Measurements from ENCODE around the gene ICAM1.

ICAM1 gene

GRCh38 chr19:10245189-10245939 is 25.6 kb upstream of the ICAM1 start:
- DNase-seq: no peak

- DNase-seq: no peak
These were observed 24.4 kb upstream of the ICAM1 start for GRCh38 chr19:10246511-10246910.

DNA sequence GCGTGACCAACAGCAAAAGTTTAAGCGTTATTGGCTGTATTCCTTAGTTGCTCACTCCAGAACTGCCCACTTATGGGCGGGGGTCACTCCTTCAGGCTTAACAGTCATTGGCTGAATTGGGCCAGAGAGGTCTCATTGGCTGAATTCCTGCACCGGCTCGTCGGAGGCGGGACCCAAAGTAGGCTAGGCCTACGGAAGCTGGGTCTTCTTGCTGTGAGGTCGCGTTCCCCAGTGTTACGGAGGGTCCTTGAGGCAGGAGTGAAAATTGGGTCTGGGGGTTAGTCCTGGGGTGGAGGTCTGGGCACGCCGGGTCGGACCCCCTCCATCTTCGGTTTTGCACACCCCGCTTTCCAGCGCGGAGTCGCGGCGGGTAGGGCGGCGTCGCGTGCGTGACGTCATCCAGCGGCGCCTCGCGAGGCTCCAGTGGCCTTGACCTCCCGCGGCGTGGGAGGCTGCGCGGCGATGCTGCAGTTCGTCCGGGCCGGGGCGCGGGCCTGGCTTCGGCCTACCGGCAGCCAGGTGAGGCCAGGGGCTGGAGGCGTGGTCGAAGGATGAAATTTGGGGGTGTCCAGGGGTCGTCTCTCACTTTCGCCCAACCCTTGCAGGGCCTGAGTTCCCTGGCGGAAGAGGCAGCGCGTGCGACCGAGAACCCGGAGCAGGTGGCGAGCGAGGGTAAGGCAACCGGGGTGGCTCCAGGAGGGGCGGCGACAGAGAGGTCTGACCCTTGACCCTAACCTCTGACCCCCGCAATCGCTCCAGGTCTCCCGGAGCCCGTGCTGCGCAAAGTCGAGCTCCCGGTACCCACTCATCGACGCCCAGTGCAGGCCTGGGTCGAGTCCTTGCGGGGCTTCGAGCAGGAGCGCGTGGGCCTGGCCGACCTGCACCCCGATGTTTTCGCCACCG is 18.9 kb upstream of the ICAM1 start, which contains the start of gene MRPL4:
Gene MRPL4, plus strand, starts transcription at position 423 of the 903 bp plus-strand sequence. Its CDS starts 40 bp downstream, at position 463.
- peak; percentile 98 for DNase-seq

DNA sequence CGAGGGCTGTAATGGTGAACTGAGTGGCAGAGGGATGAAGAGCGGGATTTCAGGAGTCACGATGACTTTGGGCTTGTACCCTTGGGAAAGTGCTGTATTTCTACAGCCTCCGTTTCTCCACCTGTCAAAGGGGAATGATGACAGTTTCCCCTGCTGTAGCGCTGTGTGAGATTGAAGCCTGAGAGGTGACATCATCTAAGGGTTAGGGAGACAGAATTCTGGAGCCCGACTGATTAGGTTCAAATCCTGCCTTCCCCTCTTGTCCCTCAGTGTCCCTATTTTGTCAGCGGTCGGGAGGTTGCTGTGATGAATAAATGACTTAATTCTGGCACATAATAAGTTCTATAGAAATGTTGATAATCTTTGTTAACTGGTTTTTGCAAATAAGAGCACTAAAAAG is 18.2 kb upstream of the ICAM1 start:
- no peak for DNase-seq

DNA sequence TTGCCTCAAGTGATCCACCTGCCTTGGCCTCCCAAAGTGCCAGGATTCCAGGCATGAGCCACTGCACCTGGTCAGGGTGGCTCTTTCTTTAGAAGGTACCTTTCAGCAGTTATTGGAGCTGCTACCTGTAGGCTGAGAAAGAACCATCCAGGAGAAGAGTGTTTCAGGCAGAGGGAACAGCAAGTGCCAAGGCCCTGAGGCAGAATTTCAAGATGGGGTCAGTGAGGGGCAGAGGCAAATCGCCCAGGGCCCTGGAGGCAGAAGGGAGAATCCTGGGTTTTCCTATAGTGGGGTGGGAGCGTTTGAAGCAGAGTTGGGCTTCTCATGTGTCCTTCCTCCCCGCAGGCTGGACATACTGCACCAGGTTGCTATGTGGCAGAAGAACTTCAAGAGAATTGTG is 16.7 kb upstream of the ICAM1 start:
- no peak for DNase-seq

- no peak for DNase-seq
These were observed 15.6 kb upstream of the ICAM1 start for GRCh38 chr19:10255358-10255757.

DNA sequence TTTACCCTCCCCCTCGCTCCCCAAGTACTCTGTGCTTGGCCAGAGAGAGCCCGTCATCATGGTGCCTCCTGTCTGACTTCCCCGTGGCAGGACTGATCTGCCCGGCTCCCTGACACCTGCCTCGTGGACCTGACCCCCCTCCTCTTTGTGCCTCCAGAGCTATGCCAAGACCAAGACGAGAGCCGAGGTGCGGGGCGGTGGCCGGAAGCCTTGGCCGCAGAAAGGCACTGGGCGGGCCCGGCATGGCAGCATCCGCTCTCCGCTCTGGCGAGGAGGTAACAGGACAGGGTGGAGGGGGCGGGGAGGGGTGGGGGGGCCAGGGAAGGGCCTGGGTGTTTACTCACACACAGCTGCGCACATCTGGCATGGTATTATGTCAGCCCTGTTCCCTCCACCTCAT is 14.4 kb upstream of the ICAM1 start:
- DNase-seq: no peak

DNA sequence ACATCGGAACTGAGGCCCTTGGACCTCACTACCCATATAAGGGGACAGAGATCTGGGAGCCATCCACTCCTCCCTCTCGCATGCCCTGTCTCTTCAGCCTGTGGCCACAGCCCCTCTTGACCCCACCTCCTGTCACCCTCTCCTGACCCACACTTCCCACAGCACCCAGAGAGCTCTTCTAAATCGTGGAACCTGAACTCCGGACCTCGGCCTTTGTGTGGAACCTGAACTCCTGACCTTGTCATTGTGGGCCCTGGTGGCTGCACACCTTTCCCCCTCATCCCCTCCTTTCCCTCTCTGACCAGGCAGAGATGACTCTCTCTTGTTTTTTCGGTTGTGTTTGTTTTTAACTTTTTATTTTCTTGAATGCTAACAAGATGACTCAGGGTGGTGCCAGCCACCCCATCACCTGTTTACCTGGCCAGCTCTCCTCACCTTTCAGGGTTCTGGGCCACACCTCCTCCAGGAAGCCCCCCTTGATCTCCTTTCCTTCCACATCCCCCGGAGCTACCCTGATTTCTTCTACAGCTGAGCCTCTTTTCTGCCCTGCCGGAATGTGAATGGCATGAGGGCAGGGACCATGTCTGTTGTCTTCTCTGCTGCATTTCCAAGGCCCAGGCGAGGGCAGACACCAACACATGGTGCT is 13.8 kb upstream of the ICAM1 start:
- no peak for DNase-seq

DNA sequence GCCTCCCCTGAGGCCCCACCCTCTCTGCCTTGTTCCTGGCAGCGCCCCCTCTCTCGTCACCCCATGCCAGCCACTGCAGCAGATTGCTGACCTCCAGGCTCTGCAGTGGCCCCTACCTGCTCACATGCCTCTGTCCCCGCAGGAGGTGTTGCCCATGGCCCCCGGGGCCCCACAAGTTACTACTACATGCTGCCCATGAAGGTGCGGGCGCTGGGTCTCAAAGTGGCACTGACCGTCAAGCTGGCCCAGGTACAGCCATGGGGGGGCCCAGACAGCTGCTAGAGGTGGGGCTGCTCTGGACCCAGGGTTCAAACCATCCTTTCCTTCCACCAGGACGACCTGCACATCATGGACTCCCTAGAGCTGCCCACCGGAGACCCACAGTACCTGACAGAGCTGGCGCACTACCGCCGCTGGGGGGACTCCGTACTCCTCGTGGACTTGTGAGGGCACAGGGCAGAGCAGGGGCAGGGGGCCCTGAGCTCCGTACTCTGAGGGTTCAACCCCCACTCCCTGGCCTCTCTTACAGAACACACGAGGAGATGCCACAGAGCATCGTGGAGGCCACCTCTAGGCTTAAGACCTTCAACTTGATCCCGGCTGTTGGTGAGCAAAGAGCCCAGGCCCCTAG is 12.7 kb upstream of the ICAM1 start:
- DNase-seq: no peak

GRCh38 chr19:10259162-10259905 is 11.6 kb upstream of the ICAM1 start:
- peak; percentile 94 for DNase-seq

DNA sequence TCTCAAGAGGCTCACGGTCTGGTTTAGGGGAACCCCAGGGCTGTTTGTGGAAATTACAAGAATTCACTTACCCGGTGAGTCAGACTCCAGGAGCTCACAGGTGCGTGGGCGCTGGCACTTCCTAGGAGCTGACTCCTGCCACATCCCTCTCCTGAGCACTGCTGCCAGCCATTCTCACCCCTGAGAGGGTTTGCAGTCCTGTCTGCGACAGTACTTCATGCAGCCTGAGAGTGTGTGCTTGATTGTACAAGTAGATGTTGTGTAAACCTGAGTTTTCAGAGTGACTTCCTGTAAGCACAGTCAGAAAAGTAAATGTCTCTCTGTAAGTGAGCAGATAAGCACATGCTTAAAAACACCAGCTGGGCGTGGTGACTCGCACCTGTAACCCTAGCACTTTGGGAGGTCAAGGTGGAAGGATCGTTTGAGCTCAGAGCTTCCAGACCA is 10.8 kb upstream of the ICAM1 start:
- peak; percentile 68 for DNase-seq

DNA sequence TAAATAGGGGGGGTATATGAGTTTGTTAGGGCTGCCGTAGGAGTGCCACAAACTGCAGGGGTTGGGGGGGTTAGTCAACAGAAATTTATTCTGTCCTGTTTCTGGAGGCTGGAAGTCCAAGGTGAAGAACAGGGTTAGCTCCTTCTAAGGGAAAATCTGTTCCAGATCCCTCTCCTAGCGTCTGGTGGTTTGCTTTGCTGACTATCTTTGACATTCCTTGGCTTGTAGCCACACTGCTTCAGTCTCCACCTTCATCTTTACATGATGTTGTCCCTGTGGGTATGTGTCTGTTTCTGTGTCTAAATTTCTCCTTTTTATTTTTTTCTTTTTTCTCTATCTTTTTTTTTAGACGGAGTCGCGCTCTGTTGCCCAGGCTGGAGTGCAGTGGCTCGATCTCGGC is 8.1 kb upstream of the ICAM1 start:
- DNase-seq: no peak

DNA sequence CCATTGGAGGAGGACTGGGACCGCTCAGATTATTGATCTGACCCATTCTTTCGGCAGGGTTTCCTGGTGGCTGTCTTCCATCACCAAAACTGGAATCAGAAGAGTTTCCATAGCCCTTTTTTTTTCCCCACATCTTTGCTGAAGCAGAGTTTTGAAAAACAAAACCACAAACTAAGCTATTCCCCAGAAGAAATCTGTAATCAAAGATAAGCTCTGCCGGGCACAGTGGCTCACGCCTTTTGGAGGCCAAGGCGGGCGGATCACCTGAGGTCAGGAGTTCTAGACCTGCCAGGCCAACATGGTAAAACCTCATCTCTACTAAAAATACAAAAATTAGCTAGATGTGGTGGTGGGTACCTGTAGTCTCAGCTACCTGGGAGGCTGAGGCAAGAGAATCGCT is 4.2 kb upstream of the ICAM1 start:
- DNase-seq: no peak

DNA sequence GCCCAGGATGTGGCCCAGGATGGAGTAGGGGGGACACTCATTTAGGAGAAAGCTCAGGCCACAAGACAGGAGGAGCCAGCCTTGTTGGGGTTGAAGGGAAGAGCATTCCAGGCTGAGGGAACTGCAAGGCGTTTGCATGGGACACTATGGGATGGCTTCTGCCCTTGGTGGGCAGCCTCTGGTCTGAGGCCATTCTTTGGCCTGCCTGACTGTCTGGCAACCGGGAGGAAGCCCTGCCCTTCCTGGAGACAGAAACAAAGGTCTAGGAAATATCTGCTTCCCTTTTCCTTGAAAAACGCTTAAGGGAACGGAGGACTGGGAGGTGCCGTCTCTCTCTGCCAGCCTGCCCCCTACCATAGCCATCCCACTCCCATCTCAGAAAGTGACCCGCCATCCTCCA is 2.8 kb upstream of the ICAM1 start:
- DNase-seq: no peak

DNA sequence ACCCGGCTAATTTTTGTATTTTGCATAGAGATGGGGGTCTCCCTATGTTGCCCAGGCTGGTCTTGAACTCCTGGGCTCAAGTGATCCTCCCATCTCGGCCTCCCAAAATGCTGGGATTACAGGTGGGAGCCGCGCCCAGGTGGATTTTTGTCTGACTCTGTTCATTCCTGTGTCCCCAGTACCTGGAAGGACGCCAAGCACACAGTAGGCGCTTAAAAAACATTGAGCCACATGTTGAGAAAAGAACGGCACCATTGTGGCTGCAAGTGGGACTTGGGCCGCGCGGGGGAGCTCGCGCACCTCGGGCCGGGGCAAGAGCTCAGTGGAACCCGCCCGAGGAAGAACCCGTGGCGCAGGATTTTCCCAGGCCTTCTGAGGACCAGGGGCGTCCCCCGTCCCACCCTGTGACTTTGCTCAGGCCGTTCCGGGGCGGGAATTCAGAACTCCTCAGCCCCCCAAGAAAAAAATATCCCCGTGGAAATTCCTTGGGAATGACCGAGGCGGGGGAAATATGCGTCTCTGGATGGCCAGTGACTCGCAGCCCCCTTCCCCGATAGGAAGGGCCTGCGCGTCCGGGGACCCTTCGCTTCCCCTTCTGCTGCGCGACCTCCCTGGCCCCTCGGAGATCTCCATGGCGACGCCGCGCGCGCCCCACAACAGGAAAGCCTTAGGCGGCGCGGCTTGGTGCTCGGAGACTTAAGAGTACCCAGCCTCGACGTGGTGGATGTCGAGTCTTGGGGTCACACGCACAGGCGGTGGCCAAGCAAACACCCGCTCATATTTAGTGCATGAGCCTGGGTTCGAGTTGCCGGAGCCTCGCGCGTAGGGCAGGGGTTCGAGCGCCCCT is 1.4 kb upstream of the ICAM1 start:
- DNase-seq: peak; percentile 93

DNA sequence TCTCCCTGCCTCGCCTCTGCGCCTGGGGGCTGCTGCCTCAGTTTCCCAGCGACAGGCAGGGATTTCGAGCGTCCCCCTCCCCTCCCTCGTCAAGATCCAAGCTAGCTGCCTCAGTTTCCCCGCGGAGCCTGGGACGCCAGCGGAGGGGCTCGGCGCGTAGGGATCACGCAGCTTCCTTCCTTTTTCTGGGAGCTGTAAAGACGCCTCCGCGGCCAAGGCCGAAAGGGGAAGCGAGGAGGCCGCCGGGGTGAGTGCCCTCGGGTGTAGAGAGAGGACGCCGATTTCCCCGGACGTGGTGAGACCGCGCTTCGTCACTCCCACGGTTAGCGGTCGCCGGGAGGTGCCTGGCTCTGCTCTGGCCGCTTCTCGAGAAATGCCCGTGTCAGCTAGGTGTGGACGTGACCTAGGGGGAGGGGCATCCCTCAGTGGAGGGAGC is 722 bp upstream of the ICAM1 start:
- DNase-seq: peak; percentile 87

DNA sequence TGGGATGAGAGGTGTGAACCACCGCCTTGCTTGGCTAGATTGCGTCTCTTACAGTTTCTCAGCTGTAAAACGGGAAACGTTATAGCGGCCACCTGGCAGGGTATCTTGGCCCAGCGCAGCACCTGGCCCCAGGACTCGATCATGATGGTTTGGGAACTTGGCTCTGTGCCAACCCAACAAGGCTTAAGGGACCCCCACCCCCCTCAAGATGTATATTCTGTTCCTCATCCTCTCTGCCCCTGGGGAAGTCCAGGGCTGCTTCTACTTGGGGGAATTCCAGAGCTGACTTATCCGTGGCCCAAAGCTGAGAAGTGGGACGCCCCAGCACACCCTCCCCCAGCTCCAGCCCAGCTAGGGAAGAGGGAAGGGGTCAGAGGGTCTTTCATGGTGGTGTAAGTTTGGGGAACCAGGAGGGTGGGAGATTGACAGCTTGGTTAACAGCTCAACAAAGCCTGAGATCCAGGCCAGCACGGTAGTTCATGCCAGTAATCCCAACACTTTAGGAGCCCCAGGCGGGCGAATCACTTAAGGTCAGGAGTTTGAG is 695 bp downstream of the ICAM1 start:
- peak; percentile 53 for DNase-seq

- DNase-seq: no peak
These were observed 3.7 kb downstream of the ICAM1 start for GRCh38 chr19:10274589-10274988.

GRCh38 chr19:10277795-10278589 is 7.1 kb downstream of the ICAM1 start:
- no peak for DNase-seq

- no peak for DNase-seq
These were observed 8.0 kb downstream of the ICAM1 start for GRCh38 chr19:10278935-10279334.

Measured in activated CD4-positive, alpha-beta T cell treated with anti-CD3 and anti-CD28 coated beads, Interleukin-2, Interleukin-6, amounts not matched to agents 100 ng/mL and 50 ng/mL, durations not matched to agents 16 hours and 8 hours (primary cell).